Fibroblast of villous mesenchyme (primary cell): ENCODE results near the gene TRABD2B. TPM values are rescaled to one million over a fixed set of nuclear protein-coding genes. Genes with fewer than 3 reads are reported as not detected.

ENCODE experiments used
- DNase-seq: peaks from one replicate; pipeline ENCODE4 v3.0.0-alpha.2; 2010; ENCODE audit warnings: low read depth
- H3K4me3 ChIP-seq: 2 replicates; pipeline ENCODE4 v1.5.1; 2011; ENCODE audit warnings: low read depth, mild to moderate bottlenecking, low read length
- CTCF ChIP-seq: IDR thresholded peaks from 2 replicates; pipeline ENCODE4 v1.5.1; 2012; ENCODE audit warnings: low read depth, mild to moderate bottlenecking, low read length; ENCODE audit not compliant: insufficient read depth
- total RNA-seq: library from RNA; depleted of rRNA; stranded (reverse); fragments of >200 nt; gene quantifications from 2 replicates; pipeline ENCODE4 v1.2.3, GENCODE V29; 2012

Gene TRABD2B
- total RNA-seq, 1 donor, result not detected

- no peak overlapping the region for H3K4me3 ChIP-seq
- TF ChIP-seq CTCF, result no peak
- DNase-seq, result no peak
These were observed 25.1 kb upstream of the TRABD2B start for GRCh38 chr1:48022306-48022705.

- H3K4me3 ChIP-seq, result no peak overlapping the region
- TF ChIP-seq CTCF, result no peak
- no peak for DNase-seq
These were observed 24.6 kb upstream of the TRABD2B start for GRCh38 chr1:48021792-48022191.

- DNase-seq, result no peak
- no peak for TF ChIP-seq CTCF
- H3K4me3 ChIP-seq, result no peak overlapping the region
These were observed 22.6 kb upstream of the TRABD2B start for GRCh38 chr1:48019714-48020315.

- H3K4me3 ChIP-seq, result no peak overlapping the region
- DNase-seq, result no peak
- no peak for TF ChIP-seq CTCF
These were observed 21.6 kb upstream of the TRABD2B start for GRCh38 chr1:48018799-48019198.

GRCh38 chr1:48017716-48018115 lies 20.5 kb upstream of the TRABD2B start:
- peak; percentile 97 for DNase-seq
- TF ChIP-seq CTCF, result no peak
- H3K4me3 ChIP-seq, result no peak overlapping the region

GRCh38 chr1:48016515-48016914 lies 19.3 kb upstream of the TRABD2B start:
- TF ChIP-seq CTCF, result no peak
- DNase-seq, result no peak
- H3K4me3 ChIP-seq, result no peak overlapping the region

- TF ChIP-seq CTCF, result no peak
- no peak for DNase-seq
- H3K4me3 ChIP-seq, result no peak overlapping the region
These were observed 16.1 kb upstream of the TRABD2B start for GRCh38 chr1:48013270-48013669.
